Measurements from ENCODE around the gene RTP3.
A peak's percentile ranks its signal among the peaks of the same experiment; 100 is the strongest.
"Not testable (repeated sequence)": the region's sequence is repeated elsewhere in the genome, so short reads cannot be mapped to it uniquely, and the experiment has no call there.

The RTP3 gene

GRCh38 chr3:46519952-46520351, 22.2 kb downstream of the RTP3 start:
- no peak for DNase-seq

GRCh38 chr3:46520531-46520930, 22.8 kb downstream of the RTP3 start:
- DNase-seq: no peak

GRCh38 chr3:46521096-46521495, 23.3 kb downstream of the RTP3 start:
- no peak for DNase-seq

- not testable (repeated sequence) for DNase-seq
Observed at GRCh38 chr3:46522201-46522600, 24.4 kb downstream of the RTP3 start.

GRCh38 chr3:46523556-46523955, 25.8 kb downstream of the RTP3 start:
- no peak for DNase-seq

GRCh38 chr3:46524008-46524407, 26.2 kb downstream of the RTP3 start:
- DNase-seq: no peak

GRCh38 chr3:46524832-46525231, 27.1 kb downstream of the RTP3 start:
- DNase-seq: no peak

- no peak for DNase-seq
Observed at GRCh38 chr3:46527239-46527638, 29.5 kb downstream of the RTP3 start.

GRCh38 chr3:46533091-46533490, 35.3 kb downstream of the RTP3 start:
- DNase-seq: no peak

- no peak for DNase-seq
Observed at GRCh38 chr3:46535746-46536145, 38.0 kb downstream of the RTP3 start.

GRCh38 chr3:46536758-46537157, 39.0 kb downstream of the RTP3 start:
- no peak for DNase-seq

- no peak for DNase-seq
Observed at GRCh38 chr3:46537316-46537715, 39.5 kb downstream of the RTP3 start.

- no peak for DNase-seq
Observed at GRCh38 chr3:46537779-46538178, 40.0 kb downstream of the RTP3 start.

- not testable (repeated sequence) for DNase-seq
Observed at GRCh38 chr3:46538425-46538802, 40.6 kb downstream of the RTP3 start.

- peak; percentile 34 for DNase-seq
Observed at GRCh38 chr3:46538803-46539442, 41.1 kb downstream of the RTP3 start.

GRCh38 chr3:46539443-46540005, 41.7 kb downstream of the RTP3 start:
- DNase-seq: no peak

- no peak for DNase-seq
Observed at GRCh38 chr3:46540550-46540949, 42.8 kb downstream of the RTP3 start.

- DNase-seq: no peak
Observed at GRCh38 chr3:46541835-46542234, 44.1 kb downstream of the RTP3 start.

GRCh38 chr3:46542344-46542743, 44.6 kb downstream of the RTP3 start:
- no peak for DNase-seq

- no peak for DNase-seq
Observed at GRCh38 chr3:46542801-46543201, 45.0 kb downstream of the RTP3 start.

GRCh38 chr3:46544771-46545503, 47.2 kb downstream of the RTP3 start:
- DNase-seq: no peak

- no peak for DNase-seq
Observed at GRCh38 chr3:46545818-46546630, 48.2 kb downstream of the RTP3 start.

- no peak for DNase-seq
Observed at GRCh38 chr3:46546896-46547440, 49.2 kb downstream of the RTP3 start.

All from activated gamma-delta T cell (primary cell).